NCI-H2227 (cell line): ENCODE data around the gene HRG.
"Not testable (repeated sequence)": the region's sequence is repeated elsewhere in the genome, so short reads cannot be mapped to it uniquely, and the experiment has no call there.

Experiments used
- DNase-seq: peaks from one replicate; lab custom pipeline; 2025; ENCODE audit not compliant: unreplicated experiment; lab: John Stamatoyannopoulos, UW

Gene HRG

GRCh38 chr3:186679151-186679550 is 13.3 kb downstream of the HRG start:
- DNase-seq, result no peak

- no peak for DNase-seq
Observed at GRCh38 chr3:186680869-186681268, 15.1 kb downstream of the HRG start.

- no peak for DNase-seq
Observed at GRCh38 chr3:186682812-186683211, 17.0 kb downstream of the HRG start.

DNA sequence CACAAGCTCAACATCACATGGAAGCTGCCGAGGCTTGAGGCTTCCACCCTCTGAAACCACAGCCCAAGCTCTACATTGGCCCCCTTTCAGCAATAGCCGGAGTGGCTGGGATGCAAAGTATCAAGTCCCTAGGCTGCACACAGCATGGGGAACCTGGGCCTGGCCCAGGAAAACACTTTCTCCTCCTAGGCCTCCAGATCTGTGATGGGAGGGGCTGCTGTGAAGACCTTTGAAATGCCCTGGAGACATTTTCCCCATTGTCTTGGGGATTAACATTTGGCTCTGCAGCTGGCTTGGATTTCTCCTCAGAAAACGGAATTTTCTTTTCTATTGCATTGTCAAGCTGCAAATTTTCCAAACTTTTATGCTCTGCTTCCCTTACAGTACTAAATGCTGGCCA is 18.2 kb downstream of the HRG start:
- no peak for DNase-seq

DNA sequence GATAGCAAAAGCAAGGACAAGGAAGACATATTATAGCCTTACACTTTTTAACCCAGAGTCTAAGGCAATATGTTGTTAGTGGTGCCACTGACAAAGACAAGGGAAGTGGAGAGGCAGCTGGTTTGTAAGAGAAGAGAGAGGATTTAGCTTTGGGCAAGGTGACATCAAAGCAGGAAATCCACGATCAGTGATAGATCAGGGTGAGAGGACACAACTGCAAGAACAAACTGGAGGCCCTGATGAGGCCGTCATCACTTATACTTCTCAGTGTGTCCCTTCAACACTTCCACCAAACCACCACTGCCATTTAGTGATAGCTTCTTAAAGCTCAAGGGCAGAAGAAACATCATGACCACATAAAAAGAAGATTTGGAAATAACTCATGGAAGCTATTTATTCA is 20.7 kb downstream of the HRG start:
- not testable (repeated sequence) for DNase-seq

DNA sequence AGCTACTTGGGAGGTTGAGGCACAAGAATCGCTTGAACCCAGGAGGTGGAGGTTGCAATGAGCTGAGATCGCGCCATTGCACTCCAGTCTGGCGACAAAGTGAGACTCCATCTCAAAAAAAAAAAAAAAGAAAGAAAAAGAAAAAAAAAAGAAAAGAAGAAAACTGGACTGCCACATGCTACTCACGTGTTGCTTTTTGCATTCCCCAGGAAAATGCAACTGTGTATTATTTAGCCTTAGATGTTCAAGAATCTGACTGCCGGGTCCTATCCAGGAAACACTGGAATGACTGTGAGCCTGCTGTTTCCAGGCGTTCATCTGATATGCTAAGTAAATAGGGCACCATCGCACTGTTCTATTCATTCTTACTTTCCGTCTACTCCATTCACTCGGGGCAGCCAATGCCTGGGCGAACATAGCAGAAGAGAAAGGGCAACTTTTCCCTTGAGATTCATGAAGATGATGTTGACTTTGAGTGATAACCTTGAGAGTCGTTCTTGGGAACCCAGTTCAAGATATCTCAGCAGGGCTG is 21.4 kb downstream of the HRG start:
- DNase-seq, result no peak

DNA sequence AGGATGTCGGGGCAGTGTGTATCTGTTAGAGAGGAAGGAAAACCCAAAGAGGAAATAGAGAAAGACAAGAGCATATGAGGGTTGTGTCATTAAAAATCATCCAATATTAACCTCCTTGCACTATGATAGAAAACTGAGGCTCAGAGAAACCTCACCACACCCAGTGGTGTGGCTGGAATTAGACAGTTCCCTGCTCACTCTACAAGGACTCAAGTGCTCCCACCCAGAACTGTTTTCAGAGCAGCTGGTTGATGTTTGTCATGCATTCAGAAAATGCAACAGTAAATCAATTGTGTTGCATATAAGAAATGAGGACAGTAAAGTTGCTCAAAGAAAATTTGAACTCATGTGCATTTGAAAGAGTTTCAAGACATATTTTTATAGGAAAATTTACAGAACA is 24.5 kb downstream of the HRG start:
- not testable (repeated sequence) for DNase-seq

DNA sequence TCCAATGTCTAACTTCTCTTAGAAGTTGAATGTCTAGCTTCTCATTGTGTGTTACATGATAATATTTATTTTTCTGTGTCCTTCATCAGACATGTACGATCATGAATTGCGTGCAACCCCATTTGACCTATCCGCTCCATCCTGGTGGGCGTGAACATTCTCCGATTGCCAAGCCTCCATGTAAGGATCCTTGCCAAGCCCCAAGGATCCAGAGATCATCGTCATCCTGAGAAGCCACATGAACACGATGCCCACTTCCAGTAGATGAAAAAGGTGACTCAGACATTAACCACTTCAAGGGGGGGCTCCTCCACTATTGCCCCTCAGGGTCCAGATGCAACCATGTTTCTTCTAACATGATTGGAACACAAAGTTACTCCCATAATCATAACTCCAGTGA is 25.9 kb downstream of the HRG start:
- no peak for DNase-seq

DNA sequence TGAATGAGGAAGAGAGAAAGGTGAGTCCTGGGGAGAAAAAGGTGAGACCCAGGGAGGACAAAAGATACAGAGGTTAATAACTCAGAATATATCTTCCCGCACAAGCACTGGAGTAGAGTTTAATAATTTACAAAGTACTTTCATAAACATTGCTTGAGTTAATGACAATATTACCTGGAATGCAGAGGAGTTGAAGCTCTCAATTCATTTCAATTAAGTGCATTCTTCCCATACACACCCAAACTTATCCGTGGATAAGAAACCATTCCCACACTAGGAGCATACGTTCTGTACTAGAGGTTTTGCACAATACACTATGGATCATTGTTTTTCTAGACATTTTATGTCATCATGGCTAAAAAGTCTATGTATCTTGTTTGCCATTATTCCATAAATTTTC is 28.0 kb downstream of the HRG start:
- no peak for DNase-seq

DNA sequence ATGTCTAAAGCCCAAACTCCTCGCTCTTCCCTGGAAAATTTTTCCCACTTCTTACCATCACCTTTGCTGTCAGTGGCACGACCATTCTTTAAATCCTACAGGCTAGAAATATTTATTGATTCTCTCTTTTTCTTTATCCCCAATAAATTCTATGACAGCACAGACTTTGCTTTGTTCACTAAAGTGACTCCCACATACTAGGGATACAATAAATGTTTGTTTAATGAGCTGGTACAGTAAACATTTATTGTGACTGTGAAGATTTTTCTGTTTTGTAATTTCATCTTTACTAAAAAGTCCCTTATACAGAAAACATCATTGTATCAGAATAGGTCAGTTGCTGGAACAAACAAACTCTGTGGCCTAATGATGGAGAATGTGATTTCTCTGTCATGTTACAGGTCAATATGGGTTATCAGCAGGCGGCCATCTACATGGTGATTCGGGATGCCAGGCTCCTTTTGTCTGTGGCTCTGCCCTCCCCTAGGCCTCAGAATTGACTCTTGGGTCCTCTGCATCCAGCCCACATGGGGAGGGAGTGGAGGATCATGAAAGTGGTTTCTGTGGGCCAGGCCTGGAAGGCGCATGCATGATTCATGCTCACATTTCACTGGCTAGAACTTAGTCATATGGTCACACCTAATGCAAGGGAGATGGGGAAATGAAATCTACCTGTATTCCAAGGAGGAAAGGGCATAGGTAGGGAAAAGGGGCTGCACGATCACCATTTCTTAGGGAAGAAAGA is 28.6 kb downstream of the HRG start:
- no peak for DNase-seq

- no peak for DNase-seq
Observed at GRCh38 chr3:186696522-186696921, 30.7 kb downstream of the HRG start.

DNA sequence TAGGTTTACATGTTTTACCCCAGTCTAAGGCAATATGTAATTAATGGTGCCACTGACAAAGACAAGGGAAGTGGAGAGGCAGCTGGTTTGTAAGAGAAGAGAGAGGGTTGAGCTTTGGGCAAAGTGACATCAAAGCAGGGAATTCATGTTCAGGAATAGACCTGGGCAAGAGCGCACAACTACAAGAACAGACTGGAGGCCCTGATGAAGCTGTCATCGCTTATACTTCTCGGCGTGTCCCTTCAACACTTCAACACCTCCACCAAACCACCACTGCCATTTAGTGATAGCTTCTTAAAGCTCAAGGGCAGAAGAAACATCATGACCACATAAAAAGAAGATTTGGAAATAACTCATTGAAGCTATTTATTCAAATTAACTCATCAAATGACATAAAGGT is 31.7 kb downstream of the HRG start:
- no peak for DNase-seq

DNA sequence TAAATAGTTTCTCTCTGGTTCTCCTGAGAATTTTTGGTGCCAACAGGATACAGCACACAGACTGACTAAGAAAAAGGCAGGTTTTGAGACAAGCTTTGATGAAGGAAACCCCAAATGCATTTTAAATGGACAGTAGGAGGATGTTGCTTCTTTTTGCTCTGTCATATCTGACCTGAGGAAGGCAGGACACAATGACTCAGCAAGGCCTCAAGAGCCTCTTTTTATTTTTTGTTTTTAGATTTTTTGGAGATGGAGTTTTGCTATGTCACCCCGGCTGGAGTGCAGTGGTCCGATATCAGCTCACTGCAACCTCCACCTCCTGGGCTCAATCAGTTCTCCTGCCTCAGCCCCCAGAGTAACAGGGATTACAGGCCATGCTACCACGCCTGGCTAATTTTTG is 34.5 kb downstream of the HRG start:
- DNase-seq, result no peak

DNA sequence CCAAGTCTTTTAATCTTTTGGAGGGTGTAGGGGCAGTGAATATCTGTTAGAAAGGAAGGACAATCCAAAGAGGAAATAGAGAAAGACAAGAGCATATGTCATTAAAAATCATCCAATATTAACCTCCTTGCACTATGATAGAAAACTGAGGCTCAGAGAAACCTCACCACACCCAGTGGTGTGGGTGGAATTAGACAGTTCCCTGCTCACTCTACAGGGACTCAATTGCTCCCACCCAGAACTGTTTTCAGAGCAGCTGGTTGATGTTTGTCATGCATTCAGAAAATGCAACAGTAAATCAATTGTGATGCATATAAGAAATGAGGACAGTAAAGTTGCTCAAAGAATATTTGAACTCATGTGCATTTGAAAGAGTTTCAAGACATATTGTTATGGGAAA is 36.6 kb downstream of the HRG start:
- DNase-seq, result not testable (repeated sequence)

- no peak for DNase-seq
Observed at GRCh38 chr3:186705882-186706780, 40.3 kb downstream of the HRG start.

GRCh38 chr3:186708983-186709679 is 43.3 kb downstream of the HRG start:
- no peak for DNase-seq

GRCh38 chr3:186710694-186711093 is 44.9 kb downstream of the HRG start:
- not testable (repeated sequence) for DNase-seq

DNA sequence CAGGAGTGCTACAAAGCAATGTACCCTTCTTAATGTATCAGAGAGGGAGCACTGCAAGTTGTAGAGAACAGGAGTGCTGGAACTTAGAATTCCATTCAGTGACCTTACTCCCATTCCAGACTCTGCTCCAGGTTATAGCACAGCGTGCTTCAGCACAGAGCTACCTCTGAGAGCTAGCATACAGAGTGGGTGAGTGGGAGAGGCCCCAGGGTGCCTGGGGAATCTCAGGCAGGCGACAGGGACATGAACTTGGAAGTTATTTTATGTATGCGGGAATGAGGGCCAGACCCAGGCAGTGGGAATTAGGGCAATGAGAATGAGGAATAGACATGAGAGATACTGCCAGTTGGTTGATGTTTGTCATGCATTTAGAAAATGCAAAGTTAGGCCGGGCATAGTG is 47.7 kb downstream of the HRG start:
- DNase-seq, result no peak

GRCh38 chr3:186717039-186717457 is 51.2 kb downstream of the HRG start, which contains the start of gene KNG1:
KNG1 (plus strand) TSS chr3:186717359; CDS start chr3:186717543, 184 bp downstream.
- no peak for DNase-seq

DNA sequence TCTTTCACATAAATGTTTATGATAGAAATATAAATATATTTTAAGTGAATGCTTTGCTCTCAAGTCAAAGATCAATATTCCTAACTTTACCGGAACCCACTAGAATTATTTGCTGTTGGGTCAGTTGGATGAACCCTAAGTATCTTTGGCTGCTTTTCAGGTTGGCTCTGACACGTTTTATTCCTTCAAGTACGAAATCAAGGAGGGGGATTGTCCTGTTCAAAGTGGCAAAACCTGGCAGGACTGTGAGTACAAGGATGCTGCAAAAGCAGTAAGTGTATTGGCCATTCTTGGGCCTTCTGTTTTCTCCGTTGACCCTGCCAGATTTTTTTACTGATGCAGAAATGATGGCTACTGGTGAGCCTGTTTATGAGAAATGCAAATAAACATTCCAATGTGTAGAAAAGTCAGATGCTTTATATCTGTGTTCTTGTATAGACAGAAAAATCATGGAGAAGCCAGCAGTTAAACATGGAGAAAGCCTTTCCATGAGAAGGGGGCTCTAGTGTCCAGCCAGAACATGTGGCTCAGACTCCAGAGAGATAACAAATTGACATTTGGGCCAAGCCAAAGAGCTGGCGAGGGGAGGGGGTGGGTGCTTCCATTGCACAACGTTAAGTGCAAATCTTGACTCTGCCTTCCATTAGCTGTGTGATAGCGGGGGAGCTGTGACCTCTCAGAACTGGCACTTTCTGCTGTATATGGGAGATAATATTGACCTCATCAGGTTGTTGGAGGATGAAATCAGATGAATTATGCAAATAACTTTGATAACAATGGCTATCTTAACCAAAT is 54.3 kb downstream of the HRG start:
- no peak for DNase-seq
